Heart left ventricle (tissue), 16 donors: ENCODE results near the gene TSPAN7. TPM values are rescaled to one million over a fixed set of nuclear protein-coding genes. Genes with fewer than 3 reads are reported as not detected.

ENCODE experiments used
- ATAC-seq, 4 donors: fragments of 200-7000 bp; cut with Tn5 transposase; one replicate each; pipeline ENCODE4 v1.9.1; 2020 to 2022; ENCODE audit warnings: moderate library complexity in 4 of 4, mild to moderate bottlenecking in 3 of 4, moderate number of reproducible peaks in 1 of 4
- DNase-seq, 5 donors: peaks; one replicate each; pipeline ENCODE4 v3.0.0-alpha.2; 2020
- H3K27ac ChIP-seq, 12 donors: fragments of 200-600 bp; sonication (generic) in 4 of 12; one replicate each; pipeline versions ENCODE4 v1.5.0 to v1.8.0; 2016 to 2022; ENCODE audit warnings: mild to moderate bottlenecking in 2 of 12
- H3K27me3 ChIP-seq, 9 donors: fragments of 200-600 bp; sonication (generic) in 2 of 9; one replicate each; pipeline versions ENCODE4 v1.5.1 to v1.8.0; 2016 to 2022; ENCODE audit warnings: mild to moderate bottlenecking in 3 of 9
- H3K36me3 ChIP-seq, 9 donors: fragments of 200-600 bp; sonication (generic) in 2 of 9; one replicate each; pipeline versions ENCODE4 v1.5.0 to v1.8.0; 2018 to 2022; ENCODE audit warnings: mild to moderate bottlenecking in 2 of 9
- H3K4me1 ChIP-seq, 12 donors: fragments of 200-600 bp; sonication (generic) in 4 of 12; one replicate each; pipeline versions ENCODE4 v1.5.0 to v1.8.0; 2016 to 2022; ENCODE audit warnings: mild to moderate bottlenecking in 3 of 12
- H3K4me3 ChIP-seq, 12 donors: fragments of 200-600 bp; sonication (generic) in 4 of 12; one replicate each; pipeline versions ENCODE4 v1.5.0 to v1.8.0; 2017 to 2022; ENCODE audit warnings: mild to moderate bottlenecking in 9 of 12, moderate library complexity in 4 of 12
- H3K9me3 ChIP-seq, 12 donors: fragments of 200-600 bp; sonication (generic) in 4 of 12; one replicate each; pipeline versions ENCODE4 v1.5.0 to v1.8.0; 2016 to 2022; ENCODE audit warnings: mild to moderate bottlenecking in 1 of 12
- POLR2A ChIP-seq, 2 donors: fragments of 450-650 bp; IDR thresholded peaks; one replicate each; pipeline ENCODE4 v1.6.1; 2017; ENCODE audit warnings: antibody characterized with exemption in 2 of 2, mild to moderate bottlenecking in 2 of 2, moderate library complexity in 2 of 2
- WGBS, 4 donors: extraction: QIAGEN DNeasy Blood & Tissue Kit in 2 of 4; methylation state at CpG; one replicate each; pipeline versions ENCODE4 v1.1.5 to v1.1.7; 2013 to 2018; 5-methylcytosine and 5-hydroxymethylcytosine counted together
- intact Hi-C, 10 donors: fragments of 100-400 bp; cut with DNase I; formaldehyde crosslinking; loops; one replicate each; pipeline versions ENCODE4 v1.11.1 to v1.14.2; 2022
- polyA plus RNA-seq, 2 donors: library from polyadenylated mRNA; stranded (reverse); fragments of 200-250 nt; gene quantifications; one replicate each; pipeline ENCODE4 v1.2.3, GENCODE V29; 2013
- total RNA-seq, 9 donors: library from RNA; depleted of rRNA in 2 of 9; stranded (reverse); fragments of >200 nt in 2 of 9; fragmentation: NEBNext Ultra II Directional in 3 of 9; extraction: Animal tissue kit (Norgen Biotek cat#: 25700) in 3 of 9; gene quantifications; one replicate each; pipeline versions ENCODE4 v1.1.0 to v1.2.4, GENCODE V29; 2016 to 2023
- TF ChIP-seq, protein P1 (sequence below), 12 donors: fragments of 200-600 bp; sonication (generic) in 4 of 12; IDR thresholded peaks; one replicate each; pipeline versions ENCODE4 v1.5.0 to v1.8.0; 2018 to 2022; ENCODE audit warnings: antibody characterized with exemption in 12 of 12, mild to moderate bottlenecking in 5 of 12
- donor health status: ischemic (EF 13 %, LVEDD 7.1; RV severe dilation, severe dysfunction).
- donor health status: healthy with polysubstance abuse.
- donor health status: DM: no; HTN: yes; CAD: no.
- donor health status: DM: no; HTN: no; CAD: no.
- donor health status: ischemic (EF 25% LVEDD 6.9; RV normal size, moderate dysfunction).
- donor health status: ischemic (EF 25% LVEDD 5.7; RV mildly dilated, moderate dysfunction).
- donor health status: healthy.
- donor health status: DM: yes; HTN: yes; CAD: no.
- donor health status: ischemic (EF 35%, LVEDD 5.7; RV mildly dilated, moderate dysfunction).
- donor health status: nonischemic (EF 11% LVEDD 7.7; RV severe dilation, severe dysfunction).
- donor health status: DM: yes; HTN: yes; CAD: no.
- donor health status: PGD.
- donor health status: ischemic (EF 29% LVEDD 5.4; RV normal size, mild dysfunction).
- donor health status: nonischemic (EF 23%, LVEDD 6.1; RV moderate dilation, normal function).

TSPAN7 gene
- total and polyA plus RNA-seq, 11 donors, result 9.1 to 48.5 (median 20.2) TPM

DNA sequence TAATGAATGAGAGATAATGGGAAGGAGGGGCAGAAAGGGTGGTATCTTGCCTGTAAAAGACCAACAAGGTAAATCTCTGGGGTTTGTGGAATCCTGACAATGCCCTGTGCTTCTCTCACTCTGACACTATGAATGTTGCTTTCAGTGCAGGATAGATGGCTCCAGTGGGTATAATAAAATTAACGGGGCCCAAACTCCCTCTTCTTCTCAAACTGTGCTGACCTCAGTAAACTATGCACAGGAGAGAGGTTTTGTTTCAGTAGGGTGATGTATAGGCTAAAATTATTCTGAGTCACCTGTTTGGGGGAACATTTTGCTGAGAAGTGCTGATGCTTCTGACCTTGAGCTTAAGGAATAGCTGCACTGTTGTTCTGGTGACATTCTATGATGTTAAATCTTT is 82.6 kb downstream of the TSPAN7 start:
- DNase-seq (no peak), ATAC-seq (no peak)
- Histone ChIP-seq H3K27ac (no peak overlapping the region), H3K4me3 (no peak overlapping the region), H3K9me3 (no peaks in the 10 kb centered on the region), H3K27me3 (peaks cover 0 to 18% (median 0%) of the 10 kb centered on the region in 9 donors), H3K36me3 (no peaks in the 10 kb centered on the region), H3K4me1 (peaks cover 0 to 4% (median 0%) of the 10 kb centered on the region in 12 donors)
- TF ChIP-seq, protein P1, sequence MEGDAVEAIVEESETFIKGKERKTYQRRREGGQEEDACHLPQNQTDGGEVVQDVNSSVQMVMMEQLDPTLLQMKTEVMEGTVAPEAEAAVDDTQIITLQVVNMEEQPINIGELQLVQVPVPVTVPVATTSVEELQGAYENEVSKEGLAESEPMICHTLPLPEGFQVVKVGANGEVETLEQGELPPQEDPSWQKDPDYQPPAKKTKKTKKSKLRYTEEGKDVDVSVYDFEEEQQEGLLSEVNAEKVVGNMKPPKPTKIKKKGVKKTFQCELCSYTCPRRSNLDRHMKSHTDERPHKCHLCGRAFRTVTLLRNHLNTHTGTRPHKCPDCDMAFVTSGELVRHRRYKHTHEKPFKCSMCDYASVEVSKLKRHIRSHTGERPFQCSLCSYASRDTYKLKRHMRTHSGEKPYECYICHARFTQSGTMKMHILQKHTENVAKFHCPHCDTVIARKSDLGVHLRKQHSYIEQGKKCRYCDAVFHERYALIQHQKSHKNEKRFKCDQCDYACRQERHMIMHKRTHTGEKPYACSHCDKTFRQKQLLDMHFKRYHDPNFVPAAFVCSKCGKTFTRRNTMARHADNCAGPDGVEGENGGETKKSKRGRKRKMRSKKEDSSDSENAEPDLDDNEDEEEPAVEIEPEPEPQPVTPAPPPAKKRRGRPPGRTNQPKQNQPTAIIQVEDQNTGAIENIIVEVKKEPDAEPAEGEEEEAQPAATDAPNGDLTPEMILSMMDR (IDR thresholded peaks at IDR 0.05), result no peak
- no peak for TF ChIP-seq POLR2A (IDR thresholded peaks at IDR 0.05)
- 79 to 93% (median 85%) methylated on average over 1 of the region's 1 CpG for WGBS, 4 donors
- intact Hi-C loops, result no loop called here

DNA sequence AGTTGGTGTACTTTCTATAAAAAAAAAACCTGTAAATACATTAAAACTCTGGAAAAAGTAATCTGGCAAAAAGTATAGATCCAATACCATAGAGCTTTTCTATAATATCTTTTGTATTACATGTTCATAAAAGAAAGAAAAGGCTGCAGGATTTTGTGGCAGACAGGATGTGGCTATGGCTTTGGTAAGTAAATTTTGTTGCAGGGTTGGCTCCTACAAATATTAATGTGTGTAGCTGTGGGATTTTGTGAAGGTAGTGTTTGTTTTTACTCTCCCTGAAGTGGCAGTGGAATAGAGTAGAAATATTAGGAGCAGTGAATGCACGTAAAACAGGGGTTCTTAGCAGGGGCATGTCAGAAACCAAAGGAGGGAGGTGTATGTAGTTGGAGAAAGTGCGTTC is 84.8 kb downstream of the TSPAN7 start:
- Histone ChIP-seq H3K27ac (no peak overlapping the region), H3K4me3 (no peak overlapping the region), H3K36me3 (no peaks in the 10 kb centered on the region), H3K27me3 (peaks cover 0 to 14% (median 0%) of the 10 kb centered on the region in 9 donors), H3K9me3 (no peaks in the 10 kb centered on the region), H3K4me1 (peaks cover 0 to 4% (median 0%) of the 10 kb centered on the region in 12 donors)
- DNase-seq, result no peak
- no peak for ATAC-seq
- intact Hi-C loops, result no loop called here
- 75 to 96% (median 86%) methylated on average over 2 of the region's 2 CpGs for WGBS, 4 donors
- TF ChIP-seq, protein P1 (IDR thresholded peaks at IDR 0.05), result no peak
- no peak for TF ChIP-seq POLR2A (IDR thresholded peaks at IDR 0.05)

DNA sequence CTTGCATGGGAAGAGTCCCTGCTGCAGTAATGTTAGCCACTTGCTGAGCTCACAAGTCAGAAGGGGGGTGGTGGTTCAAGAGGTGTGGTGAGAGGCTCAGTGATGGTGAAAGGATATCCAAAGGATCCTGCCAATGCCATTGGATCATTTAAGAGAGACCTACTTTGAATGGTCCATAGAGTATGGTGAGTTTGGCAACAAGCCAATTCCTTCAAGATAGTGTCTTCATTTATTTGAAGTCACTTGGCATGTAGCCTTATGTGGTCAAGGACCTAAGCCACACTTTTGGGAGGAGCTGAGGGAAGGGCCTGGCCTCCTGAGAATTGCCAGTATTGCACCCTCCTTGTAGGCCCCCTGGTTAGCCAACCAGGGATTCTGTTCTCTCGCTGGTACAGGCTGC is 87.9 kb downstream of the TSPAN7 start:
- TF ChIP-seq POLR2A (IDR thresholded peaks at IDR 0.05), result no peak
- TF ChIP-seq, protein P1 (IDR thresholded peaks at IDR 0.05), result no peak
- Histone ChIP-seq H3K36me3 (no peaks in the 10 kb centered on the region), H3K27ac (no peak overlapping the region), H3K27me3 (peaks cover 0 to 4% (median 0%) of the 10 kb centered on the region in 9 donors), H3K9me3 (no peaks in the 10 kb centered on the region), H3K4me1 (peaks cover 0 to 4% (median 0%) of the 10 kb centered on the region in 12 donors), H3K4me3 (no peak overlapping the region)
- DNase-seq, result no peak
- intact Hi-C loops, result loop anchor here in 1 of 10 donors (2.0 kb wide), 1 partner anchor 48 kb away; no protein-coding TSS in a partner anchor
- WGBS, 4 donors, result 75 to 98% (median 94%) methylated on average over 1 of the region's 1 CpG; no CpG with 5 or more reads in 1 of the 4 donors
- no peak for ATAC-seq

DNA sequence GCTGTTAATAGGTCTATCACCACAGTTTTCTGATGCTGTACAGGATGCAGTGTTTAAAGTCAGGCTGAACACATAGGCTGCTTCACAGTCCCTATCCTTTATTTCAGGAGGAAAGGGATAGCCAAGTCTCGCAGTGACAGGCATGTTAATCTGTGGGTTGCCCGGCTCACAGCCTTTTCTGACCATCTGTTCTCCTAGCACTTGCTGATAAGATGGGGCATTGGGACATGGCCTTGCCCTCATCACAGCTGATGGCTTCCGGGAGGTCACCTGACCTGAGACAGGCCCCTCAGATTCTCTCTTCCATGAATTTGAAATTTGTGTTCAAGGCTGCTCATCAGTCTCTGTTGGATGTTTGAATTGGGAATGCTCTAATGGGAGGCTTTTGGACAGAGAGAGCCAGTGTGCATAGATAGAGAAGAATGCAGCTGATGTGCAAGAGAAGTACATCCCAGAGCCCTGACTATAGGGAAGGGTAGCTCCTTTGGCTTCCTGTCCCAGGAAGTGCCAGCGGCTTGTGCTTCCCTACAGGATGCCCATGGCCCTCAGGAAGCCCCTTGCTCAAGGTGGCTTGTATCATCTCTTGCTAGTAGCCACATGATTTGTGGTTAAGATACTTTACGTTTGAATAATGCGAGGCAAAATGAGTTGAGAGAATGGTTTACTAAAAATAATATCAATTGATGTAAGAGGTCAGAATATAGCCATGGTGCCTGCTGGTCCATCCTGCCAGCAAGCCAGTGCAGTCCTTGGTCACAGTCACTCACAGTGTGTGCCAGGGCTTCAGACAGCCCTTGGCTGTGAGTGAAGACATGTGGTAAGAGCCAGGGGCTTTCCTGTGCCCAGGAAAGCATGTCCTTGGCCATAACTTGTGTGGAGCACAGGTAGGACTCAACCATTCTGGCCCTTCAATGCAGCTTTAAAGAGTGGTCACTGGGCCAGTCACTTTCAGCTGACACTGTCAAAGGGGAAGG is 88.6 kb downstream of the TSPAN7 start:
- intact Hi-C loops, result loop anchor here in 6 of 10 donors (2.0 to 10.0 kb wide), 5 partner anchors 49 to 315 kb away; partner anchors contain the start of gene TSPAN7 (in 1 of the 6)
- H3K4me3 ChIP-seq, result no peak overlapping the region
- 65 to 78% (median 68%) methylated on average over 4 to 6 of the region's 6 CpGs for WGBS, 4 donors
- peaks cover 0 to 4% (median 0%) of the 10 kb centered on the region in 12 donors for H3K4me1 ChIP-seq
- peaks cover 0 to 3% (median 0%) of the 10 kb centered on the region in 9 donors for H3K27me3 ChIP-seq
- TF ChIP-seq POLR2A (IDR thresholded peaks at IDR 0.05), result no peak
- TF ChIP-seq, protein P1 (IDR thresholded peaks at IDR 0.05), result no peak
- H3K27ac ChIP-seq, result no peak overlapping the region
- no peaks in the 10 kb centered on the region for H3K9me3 ChIP-seq
- ATAC-seq (peak; percentile 57 to 86 (median 70)), DNase-seq (peak in 1 of 5 donors; percentile 38)
- H3K36me3 ChIP-seq, result no peaks in the 10 kb centered on the region
